GM12873 (cell line): Measurements from ENCODE around the gene SLC4A3.

Experiments
- CTCF ChIP-seq: IDR thresholded peaks from 2 replicates; pipeline ENCODE4 v1.5.1; 2012; ENCODE audit warnings: low read depth, mild to moderate bottlenecking, moderate library complexity, low read length, control low read depth; ENCODE audit not compliant: insufficient read depth; ENCODE audit errors: missing control alignments

The SLC4A3 gene

GRCh38 chr2:219608399-219608964 lies 18.9 kb upstream of the SLC4A3 start:
- no peak for TF ChIP-seq CTCF

- no peak for TF ChIP-seq CTCF
Observed at GRCh38 chr2:219609149-219609750, 18.2 kb upstream of the SLC4A3 start.

GRCh38 chr2:219611306-219611705 lies 16.1 kb upstream of the SLC4A3 start:
- TF ChIP-seq CTCF: no peak

GRCh38 chr2:219611866-219612576 lies 15.4 kb upstream of the SLC4A3 start:
- no peak for TF ChIP-seq CTCF

GRCh38 chr2:219612577-219613286 lies 14.7 kb upstream of the SLC4A3 start:
- no peak for TF ChIP-seq CTCF

GRCh38 chr2:219613461-219614070 lies 13.9 kb upstream of the SLC4A3 start:
- no peak for TF ChIP-seq CTCF

- no peak for TF ChIP-seq CTCF
Observed at GRCh38 chr2:219614076-219614860, 13.2 kb upstream of the SLC4A3 start.
